HG03354 (cell line): Measurements from ENCODE around the gene HINT1.
"Not testable (repeated sequence)": the region's sequence is repeated elsewhere in the genome, so short reads cannot be mapped to it uniquely, and the experiment has no call there.

ENCODE experiments used
- ATAC-seq: cut with Tn5 transposase; IDR thresholded peaks from one replicate; pipeline ENCODE4 v1.9.1; 2021; ENCODE audit warnings: mild to moderate bottlenecking; ENCODE audit not compliant: unreplicated experiment, poor library complexity, severe bottlenecking

The HINT1 gene

GRCh38 chr5:131127244-131127643 lies 37.8 kb downstream of the HINT1 start:
- ATAC-seq: not testable (repeated sequence)

GRCh38 chr5:131114754-131115153 lies 50.3 kb downstream of the HINT1 start:
- ATAC-seq: no peak

GRCh38 chr5:131112424-131112823 lies 52.6 kb downstream of the HINT1 start:
- ATAC-seq: no peak

- no peak for ATAC-seq
Observed at GRCh38 chr5:131110256-131110594, 54.8 kb downstream of the HINT1 start.

GRCh38 chr5:131109540-131110255 lies 55.4 kb downstream of the HINT1 start:
- ATAC-seq: peak; percentile 91
